Stimulated activated CD8-positive, alpha-beta memory T cell treated with anti-CD3 and anti-CD28 coated beads, Interleukin-12 subunit alpha, Interleukin-12 subunit beta, amount 100 ng/mL, for 24 hours (primary cell): ENCODE measurements around the gene PRICKLE1.
A peak's percentile ranks its signal among the peaks of the same experiment; 100 is the strongest.

ENCODE experiments used
- DNase-seq: peaks from one replicate; pipeline ENCODE4 v3.0.0-alpha.2; 2020; ENCODE audit errors: extremely low read depth

PRICKLE1 gene

DNA sequence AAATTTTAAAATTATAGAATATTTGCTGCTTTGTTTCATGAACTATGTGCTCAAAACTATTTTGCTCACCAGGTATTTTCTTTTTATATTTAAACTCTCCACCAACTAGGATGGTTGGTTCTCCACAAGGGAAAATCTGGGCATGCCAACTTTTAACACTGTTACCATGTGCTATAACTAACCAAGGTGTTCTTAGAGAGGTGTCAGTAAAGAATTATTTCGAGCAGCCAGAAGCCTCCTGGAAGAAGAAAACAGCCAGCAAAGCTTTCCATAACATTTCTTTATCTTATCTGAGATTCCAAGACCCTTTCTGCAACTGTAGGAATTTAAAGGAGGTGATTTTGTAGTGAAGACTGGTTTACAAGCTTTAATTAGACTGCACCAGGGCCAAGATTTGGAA, 97.3 kb downstream of the PRICKLE1 start:
- DNase-seq = no peak

DNA sequence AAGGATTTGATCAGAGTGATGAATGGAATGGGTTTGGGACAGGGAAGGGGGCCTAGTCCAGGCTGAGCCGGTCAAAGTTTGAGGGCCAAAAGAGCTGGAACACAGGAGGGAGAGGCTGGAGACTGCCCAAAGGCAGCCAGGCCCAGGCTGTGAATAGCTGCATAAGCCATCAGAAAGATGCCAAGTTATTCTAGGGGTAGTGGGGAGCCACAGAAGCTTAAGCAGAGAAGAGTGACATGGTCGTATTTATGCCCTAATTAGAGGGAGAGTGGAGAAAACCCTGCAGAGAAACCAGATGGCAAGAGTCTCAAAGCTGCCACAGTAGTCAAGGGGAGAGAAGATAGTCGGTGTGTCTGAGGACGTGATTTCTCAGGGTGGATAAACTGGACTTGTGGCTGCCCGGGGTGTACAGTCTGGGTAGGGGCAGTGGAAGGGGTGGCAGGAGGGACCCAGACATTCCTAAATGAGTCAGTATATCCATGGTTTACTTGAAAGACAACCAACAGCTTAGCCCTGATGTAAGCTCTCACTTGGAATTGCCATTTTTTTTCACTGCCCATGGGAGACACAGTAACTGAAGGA, 99.2 kb downstream of the PRICKLE1 start:
- DNase-seq = no peak

DNA sequence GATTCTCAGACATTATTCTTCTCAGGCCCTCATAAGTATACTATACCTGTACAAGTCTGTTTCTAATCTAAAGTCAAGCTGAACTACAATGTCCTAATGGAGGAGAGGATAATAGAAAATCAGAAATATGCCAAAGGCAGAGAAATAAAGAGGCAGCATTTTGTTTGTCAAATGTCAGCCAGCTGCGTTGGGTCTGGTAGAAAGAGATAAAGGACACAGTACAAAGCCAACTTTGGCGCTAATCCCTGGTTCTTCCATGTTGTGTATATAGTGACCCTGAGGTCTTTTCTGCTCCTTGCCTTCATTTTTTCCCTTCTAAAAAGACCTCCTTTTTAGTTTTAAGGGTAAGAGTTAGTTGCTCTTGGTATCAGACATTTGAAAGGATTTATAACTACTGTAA, 103.1 kb downstream of the PRICKLE1 start:
- no peak for DNase-seq

DNA sequence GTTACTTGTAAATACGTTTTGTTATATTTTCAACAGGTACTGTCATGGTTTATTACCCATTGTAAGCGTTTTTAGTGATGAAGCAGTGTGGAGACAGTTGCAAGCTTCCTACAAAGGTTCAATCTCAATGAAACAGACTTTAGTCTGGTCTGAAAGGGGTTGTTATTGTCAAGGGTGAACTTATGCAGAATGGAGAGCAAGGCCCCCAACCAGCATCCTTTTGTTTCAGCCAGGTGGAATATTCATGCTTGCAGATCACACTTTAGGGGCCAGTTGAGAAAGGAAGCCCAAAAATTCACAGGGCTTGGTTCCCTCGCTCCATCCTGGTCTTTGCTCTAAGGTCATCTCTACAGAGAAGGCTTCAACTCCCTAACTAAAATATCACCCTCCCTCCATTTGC, 103.7 kb downstream of the PRICKLE1 start:
- no peak for DNase-seq

DNA sequence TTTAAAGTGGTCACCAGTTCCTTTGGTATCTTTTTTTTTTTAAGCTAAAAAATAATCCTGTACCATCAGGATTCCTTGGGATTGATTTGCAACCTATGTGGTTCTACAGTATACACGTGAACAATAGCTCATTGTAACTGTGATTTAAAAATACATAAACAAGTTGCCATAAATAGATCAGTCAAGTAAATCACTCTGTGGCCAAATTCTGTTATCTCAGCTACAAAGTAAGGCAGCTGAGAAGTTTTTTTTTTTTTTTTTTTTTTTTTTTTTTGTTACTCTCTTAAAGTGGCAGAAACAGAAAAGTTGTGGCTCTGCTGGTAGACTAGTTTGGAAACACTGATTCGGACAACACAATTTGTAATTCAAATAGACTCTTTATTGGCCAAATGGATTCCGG, 104.5 kb downstream of the PRICKLE1 start:
- DNase-seq = no peak

DNA sequence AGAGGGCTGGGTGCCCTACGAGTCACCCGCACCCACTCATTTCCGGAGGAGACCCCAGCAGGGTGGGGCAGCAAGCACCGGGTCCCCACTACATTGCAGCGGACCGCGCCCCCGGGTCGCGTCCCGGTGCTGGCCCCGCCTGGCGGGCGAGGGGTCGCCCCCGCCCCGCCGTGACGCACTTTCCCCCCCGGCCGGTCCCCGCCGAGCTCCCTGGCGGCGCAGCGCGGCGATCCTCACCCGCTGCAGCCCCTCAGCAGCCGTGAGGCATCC, 106.1 kb downstream of the PRICKLE1 start:
- no peak for DNase-seq

DNA sequence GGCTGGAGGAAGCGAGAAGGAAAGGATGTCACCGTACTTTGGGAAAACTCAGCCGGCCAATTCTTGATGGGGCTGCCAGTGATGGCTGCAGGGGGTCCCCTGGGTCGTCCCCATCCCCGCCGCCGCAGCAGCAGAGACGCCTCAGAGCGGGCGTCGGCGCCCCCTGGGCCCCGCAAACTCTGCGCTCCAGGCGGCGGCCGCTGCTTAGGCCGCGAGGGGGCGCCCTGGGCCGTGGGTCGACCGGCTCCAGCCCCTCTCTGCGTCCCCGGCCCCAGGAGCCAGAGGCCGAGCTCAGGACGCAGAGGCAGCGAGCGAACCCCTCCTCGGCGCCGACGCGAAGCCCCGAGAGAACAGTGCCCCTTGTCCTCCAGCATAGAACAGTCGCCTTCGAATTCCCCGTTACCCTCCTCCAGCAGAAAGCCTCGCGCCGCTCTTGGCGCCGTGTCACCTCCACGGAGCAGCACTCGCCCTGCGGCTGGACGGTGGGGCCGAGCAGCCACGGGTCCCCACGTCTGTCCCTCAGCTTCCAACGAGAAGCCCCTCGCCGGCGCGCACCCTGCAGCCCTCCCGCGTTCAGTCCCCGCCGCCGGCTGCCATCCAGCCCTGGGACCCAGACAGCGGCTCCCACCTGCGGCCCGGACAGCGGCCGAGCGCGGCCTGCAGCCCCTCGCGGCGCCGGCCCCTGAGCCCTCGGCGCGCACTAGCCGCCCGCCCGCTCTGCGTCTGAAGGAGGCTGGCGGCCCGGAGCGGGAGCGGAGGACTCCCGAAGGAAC, 106.6 kb downstream of the PRICKLE1 start:
- DNase-seq = peak; percentile 17

DNA sequence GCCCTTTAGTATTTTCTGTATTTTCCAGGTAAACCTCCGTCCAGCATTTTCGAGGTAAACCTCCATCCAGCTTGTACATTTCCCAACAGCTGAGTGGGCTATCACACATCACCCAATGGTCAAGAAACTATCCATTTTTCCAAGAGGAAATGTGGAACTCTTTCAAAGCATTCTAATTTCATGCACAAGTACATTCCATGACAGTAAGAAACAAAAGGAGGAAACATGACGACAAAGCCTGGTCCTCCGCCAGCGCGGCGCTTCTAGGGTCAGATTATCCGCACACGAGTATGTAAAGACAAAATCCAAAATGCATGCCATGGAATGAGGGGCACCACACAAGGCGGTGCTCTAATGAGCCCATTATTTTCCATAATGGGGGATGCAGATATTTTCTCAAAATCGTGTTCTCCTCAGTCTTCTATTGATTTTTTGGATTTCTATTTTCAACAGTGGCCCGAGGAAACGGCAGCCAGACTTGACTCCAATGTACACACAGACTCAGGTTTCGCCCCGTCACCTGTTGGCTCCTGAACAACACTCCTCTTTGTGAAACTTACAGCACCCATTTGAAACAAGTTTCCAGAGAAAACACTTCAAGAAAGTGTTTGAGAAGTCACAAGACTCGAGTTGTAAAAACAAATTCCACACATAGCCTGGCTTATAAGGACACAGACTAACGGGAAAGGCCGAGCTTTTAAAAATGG, 107.4 kb downstream of the PRICKLE1 start:
- DNase-seq = no peak

DNA sequence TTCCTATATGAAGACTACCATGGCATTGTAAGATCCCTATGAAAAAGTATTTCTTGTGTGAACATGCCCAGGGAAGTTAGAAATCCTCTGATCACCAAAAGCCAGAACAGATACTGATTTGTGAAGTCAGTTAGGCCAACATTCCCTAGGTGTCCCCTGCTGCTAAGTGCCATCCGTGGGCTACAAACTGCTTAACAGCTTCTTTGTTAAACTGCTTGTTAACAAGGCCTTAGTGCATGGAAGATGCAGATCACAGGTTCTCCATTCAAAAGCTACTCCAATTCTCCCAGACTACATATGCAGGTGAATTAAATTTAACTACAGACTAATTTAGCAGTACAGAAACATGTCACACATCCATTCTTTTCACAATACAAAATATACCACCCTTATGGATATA, 108.2 kb downstream of the PRICKLE1 start:
- DNase-seq = no peak

DNA sequence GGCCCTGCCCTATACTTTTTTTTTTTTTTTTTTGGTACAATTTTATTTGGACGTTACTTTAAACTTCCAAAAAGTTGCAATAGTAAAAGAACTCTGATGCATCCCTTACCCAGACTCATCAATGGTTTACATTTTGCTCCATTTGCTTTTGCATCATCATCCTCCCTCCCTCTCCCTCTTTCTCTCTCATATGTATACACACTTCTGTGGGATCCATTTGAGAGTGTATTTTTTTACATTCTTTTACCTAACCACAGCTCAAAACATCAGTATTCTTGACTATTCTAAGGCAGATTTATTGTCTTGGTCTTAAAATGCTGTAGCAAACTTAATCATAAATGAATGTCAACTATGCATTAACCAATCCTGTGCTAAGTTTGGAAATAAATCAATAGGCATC, 111.6 kb downstream of the PRICKLE1 start:
- DNase-seq = no peak

DNA sequence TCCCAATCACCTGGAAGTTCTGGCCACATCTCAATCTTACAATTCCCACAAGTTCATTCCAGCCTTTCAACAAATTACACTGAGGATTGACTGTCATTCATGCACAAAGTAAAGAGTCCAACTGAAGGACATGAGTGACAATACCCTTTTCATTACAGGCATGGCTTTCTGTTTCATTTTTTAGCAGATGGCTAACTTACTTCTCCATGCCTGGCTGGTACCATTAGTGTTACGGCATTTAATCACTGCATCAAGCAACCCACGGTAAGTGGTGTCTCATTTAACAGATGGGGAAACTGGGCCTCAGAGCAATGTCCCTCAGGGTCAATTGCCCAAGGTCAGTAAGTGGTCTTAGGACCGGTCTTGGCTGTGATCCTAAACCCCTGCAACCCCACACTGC, 114.4 kb downstream of the PRICKLE1 start:
- DNase-seq = no peak

DNA sequence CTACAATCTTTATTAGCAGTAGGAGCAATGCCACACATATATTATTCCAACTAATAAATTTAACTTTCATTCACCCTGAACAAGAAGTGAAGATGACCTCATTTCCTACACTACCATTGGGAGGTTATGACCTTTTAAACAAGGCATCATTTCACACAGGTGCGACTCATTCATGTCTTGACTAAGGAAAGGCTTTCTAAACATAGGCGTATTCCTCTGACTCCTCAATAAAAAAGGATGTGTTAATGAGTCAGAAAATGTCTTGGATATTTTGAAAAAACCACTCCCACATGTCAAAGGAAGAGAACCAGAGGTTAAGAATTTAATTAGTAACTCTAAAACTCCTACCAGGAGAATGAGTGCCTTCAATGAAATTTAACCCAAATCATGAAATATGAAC, 115.2 kb downstream of the PRICKLE1 start:
- no peak for DNase-seq

DNA sequence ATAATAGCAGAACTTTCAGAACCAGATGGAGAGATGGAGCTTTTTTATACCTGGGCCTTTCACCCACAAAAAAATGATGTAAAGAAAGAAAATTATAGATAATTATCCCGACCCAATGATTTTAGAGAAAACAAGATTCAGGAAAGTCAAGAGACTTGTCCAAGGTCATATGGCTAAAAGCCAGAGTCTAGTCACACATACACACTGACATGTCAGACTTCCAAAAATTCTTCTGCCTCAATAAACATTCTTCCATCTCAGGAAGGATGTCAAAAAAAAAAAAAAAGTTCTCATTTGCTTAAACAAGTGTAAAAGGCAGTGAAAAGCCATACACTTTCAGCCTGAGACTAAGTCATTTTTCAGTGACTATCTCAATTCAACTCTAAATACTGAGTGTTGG, 116.0 kb downstream of the PRICKLE1 start:
- DNase-seq = no peak

DNA sequence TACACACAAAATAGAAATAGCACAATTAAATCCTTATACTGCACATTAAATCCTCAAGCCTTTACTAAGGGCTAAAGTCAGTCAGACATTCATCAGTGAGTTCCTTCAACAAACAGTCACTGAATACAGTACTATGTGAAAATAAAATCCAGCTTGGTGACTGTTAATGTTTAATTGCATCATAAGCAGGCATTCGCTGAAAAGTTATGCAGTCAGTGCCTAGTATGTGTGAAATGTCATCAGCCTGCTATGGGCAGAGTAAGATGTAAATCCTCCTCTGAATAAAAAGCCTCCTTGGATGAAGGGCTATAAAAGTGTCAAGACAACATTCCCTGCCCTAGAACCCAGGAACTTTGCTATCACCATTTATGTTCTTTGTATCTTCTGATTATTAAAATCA, 116.4 kb downstream of the PRICKLE1 start:
- no peak for DNase-seq

DNA sequence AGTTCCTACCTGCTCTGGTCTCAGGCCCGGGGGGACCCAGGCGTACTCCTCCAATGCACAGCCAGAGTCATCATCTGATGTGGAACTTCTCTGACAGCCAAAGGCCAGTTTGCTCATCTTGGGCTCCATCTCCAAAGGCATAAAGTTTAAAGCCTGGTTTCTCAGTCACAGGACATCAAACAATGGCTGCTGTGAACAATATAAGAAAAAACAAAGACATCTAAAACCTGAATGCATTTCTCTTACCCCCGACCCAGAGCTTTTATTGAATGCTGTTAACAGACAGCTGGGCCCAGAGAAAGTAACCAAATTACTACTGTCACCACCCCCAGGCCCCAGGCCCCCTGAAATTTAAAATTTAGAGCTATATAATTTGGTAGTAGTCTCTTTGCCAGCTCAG, 117.2 kb downstream of the PRICKLE1 start:
- DNase-seq = no peak

DNA sequence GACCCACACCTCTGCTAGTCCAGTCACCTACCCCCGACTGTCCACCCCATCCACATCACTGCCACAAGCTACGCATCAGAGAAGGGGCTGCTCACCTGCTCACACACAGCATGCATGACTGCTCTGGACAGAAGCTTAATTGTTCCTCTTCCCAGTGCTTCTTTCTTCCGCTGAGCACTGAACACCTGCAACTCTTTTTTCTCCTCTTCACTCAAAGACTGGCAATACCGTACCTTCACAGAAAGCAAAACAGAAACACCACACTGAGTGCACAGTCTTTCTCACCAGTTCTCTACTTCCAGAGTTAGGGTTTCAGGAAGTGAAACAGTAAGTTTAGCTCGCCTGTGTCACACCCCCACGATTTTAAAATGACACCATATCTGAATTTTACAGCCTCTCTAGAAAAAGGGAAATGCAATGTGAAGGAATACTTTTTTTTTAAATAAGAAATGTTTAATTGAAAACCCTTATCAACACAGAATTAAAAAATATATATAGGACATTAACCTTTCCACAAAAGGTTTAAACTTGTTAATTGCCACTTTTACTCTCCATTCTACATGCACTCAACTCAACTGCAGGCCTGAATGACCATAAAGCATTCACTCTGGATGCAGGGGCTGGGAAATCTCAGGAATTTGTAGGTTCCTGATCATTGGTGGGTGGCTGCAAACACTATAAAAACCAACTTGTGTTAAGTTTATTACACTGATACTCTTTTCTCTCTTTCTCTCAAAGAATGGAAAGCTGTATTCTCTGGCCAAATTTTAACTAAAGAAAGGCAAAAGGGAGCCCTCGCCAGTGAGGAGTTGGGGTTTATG, 120.0 kb downstream of the PRICKLE1 start:
- no peak for DNase-seq

DNA sequence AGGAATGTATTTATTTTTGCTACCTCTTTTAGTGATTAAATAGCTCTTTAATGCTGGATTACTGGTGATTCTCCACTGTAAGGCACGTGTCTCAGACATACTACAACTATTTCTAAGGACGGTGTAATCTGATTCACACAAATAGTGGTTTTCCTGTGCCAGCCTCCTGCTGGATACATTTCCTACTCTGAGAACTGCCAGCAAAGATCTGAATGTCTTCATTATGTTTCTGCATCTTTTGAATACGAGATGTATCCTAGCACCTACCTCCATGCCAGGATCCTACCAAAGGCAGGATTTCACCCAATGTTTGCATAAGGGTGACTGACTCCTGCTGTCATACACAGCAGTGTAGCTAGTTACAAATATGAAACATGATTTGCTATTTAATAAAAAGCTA, 120.6 kb downstream of the PRICKLE1 start:
- DNase-seq = no peak

DNA sequence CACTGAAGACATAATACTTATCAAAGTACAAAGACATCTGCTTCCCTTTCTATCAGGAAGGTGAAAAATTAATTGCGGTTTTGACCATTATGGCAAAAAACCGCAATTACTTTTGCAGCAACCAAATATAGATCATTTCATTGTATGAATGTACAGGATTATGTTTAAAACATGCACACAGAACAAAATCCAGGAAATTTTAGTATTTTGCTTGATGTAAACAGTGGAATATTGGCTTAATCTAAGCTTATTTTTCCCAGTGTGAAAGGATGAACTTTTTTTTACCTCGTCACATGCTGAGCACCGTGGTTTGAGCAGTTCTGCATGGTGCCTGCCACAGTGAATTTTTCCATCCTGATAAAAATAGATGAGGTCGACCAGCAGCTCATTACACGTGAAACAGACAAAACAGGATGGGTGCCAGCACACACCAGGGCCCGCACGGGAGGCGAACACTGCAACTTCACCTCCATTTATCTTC, 121.2 kb downstream of the PRICKLE1 start:
- DNase-seq = no peak

DNA sequence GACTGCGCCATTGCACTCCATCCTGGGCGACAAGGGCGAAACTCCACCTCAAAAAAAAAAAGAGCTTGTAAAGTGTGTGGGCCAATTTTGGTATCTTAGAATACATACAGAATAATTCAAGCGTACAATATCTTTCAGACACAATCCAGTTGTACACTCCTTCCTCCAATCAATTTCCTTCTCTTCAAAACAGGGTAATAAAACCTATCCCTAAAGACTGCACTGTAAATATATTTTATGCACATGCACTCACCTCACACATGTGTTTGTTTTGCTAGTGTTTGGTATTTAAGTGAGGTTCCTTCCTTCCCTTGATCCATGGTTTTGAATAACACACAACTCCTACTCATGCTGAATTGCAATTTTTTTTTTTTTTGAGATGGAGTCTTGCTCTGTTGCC, 125.9 kb downstream of the PRICKLE1 start:
- no peak for DNase-seq

DNA sequence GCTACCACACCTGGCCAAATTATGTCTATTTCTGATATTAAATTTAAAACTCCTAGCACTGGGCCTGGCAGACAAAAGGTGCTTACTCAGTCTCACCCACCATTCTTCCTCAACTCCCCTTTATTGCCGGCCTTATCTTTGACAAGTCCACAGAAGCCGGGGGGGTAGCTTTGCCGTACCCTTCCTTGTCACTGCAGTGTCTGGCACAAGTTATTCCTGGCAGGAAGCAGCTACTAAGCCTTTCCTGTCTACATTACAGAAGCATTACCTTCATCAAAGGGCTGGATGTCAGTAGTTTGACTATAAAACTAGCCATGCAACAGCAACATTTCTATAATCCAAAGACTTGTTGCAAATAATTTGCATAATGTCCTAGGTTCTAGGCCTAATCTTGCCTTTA, 127.1 kb downstream of the PRICKLE1 start:
- DNase-seq = no peak

DNA sequence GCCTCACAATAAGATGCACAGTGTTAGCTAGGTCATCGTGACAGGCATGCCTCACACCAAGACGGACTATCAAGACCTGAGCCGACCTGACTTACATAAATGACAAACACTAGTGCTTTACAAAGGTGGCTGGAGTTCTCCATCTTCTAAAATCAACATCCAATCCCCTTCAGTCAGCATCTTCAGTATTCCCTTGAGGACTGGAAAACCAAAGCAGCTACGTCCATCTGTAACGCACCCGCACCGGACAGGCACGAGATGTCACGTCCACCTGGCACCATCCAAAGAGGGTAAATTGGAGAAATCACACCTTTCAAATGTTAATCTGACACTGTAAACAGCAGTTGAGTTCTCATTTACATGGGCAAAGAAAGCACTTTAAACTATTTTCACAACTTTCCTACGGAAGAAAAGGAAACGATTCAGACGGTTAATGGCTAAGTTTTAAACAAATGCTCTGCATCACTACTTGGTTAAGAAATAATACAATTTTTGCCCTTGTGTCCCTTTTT, 130.2 kb downstream of the PRICKLE1 start:
- no peak for DNase-seq

DNA sequence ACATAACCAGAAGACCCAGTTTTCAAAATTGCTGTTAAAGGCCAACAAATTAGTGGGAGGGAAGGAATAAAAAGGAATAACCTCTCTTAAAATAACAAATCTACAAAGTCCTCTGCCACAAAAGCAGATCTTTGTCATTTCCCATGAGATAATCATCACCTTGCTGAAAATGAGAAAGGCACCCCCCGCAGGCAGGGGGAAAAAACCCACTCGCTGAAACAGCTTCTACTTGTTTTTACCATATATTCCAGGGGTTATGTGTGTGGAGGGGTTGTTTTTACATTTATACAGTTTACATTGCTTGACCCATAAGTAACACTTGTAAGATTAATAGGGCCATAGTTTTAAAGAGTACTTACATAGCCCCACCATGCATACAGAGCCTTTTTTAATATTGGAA, 131.0 kb downstream of the PRICKLE1 start:
- no peak for DNase-seq
